Gastrocnemius medialis (tissue), 4 donors: Measurements from ENCODE around the gene CBLL1. TPM values are rescaled to one million over a fixed set of nuclear protein-coding genes. Genes with fewer than 3 reads are reported as not detected.

ENCODE experiments used
- ATAC-seq, 2 donors: fragments of 150-250 bp; one replicate each; pipeline ENCODE4 v1.9.1; 2016
- DNase-seq, 2 donors: peaks; one replicate each; pipeline ENCODE4 v3.0.0-alpha.2; 2019
- H3K27ac ChIP-seq, 4 donors: fragments of 200-600 bp; sonication (generic); 1 replicate in 1 of 4; 2 replicates in 3 of 4; pipeline ENCODE4 v1.5.1; 2016 to 2018; ENCODE audit warnings: mild to moderate bottlenecking in 2 of 4, moderate library complexity in 1 of 4
- H3K27me3 ChIP-seq, 3 donors: fragments of 200-600 bp; sonication (generic) in 2 of 3; 1 replicate in 1 of 3; 2 replicates in 2 of 3; pipeline versions ENCODE4 v1.5.1 to v1.6.0; 2016 to 2019; ENCODE audit warnings: mild to moderate bottlenecking in 1 of 3, moderate library complexity in 1 of 3
- H3K36me3 ChIP-seq, 2 donors: fragments of 200-600 bp; sonication (generic) in 1 of 2; one replicate each; pipeline ENCODE4 v1.5.1; 2017 to 2018
- H3K4me1 ChIP-seq, 2 donors: fragments of 200-600 bp; sonication (generic) in 1 of 2; one replicate each; pipeline ENCODE4 v1.5.1; 2016 to 2017; ENCODE audit warnings: mild to moderate bottlenecking in 2 of 2
- H3K4me3 ChIP-seq, 4 donors: fragments of 200-600 bp; sonication (generic) in 3 of 4; 1 replicate in 1 of 4; 2 replicates in 3 of 4; pipeline ENCODE4 v1.5.1; 2016 to 2019; ENCODE audit warnings: mild to moderate bottlenecking in 2 of 4
- H3K9me3 ChIP-seq, 3 donors: fragments of 200-600 bp; sonication (generic) in 2 of 3; 1 replicate in 1 of 3; 2 replicates in 2 of 3; pipeline ENCODE4 v1.5.1; 2016 to 2019
- POLR2A ChIP-seq, 2 donors: fragments of 450-650 bp; IDR thresholded peaks; one replicate each; pipeline ENCODE4 v1.6.1; 2017; ENCODE audit warnings: antibody characterized with exemption in 2 of 2, mild to moderate bottlenecking in 2 of 2, moderate library complexity in 2 of 2
- in situ Hi-C, 4 donors: fragments of 200-750 bp; cut with MboI; loops; one replicate each; pipeline versions ENCODE4 v1.15.0 to v1.8.0; 2017; ENCODE audit warnings: low sequenced_read_pairs in 4 of 4
- intact Hi-C: fragments of 100-400 bp; cut with DNase I; formaldehyde crosslinking; loops from one replicate; pipeline ENCODE4 v1.15.1; 2023; ENCODE audit warnings: low total_unique reads
- total RNA-seq, 4 donors: library from RNA; depleted of rRNA; stranded (reverse); fragments of >200 nt; gene quantifications; one replicate each; pipeline versions ENCODE4 v1.1.0 to v1.2.3, GENCODE V29; 2016
- TF ChIP-seq, protein P1 (sequence below), 5 experiments: fragments of 450-650 bp in 3 of 5; fragments of 200-600 bp in 2 of 5; sonication (generic) in 2 of 5; IDR thresholded peaks in 4 of 5; conservative IDR thresholded peaks in 1 of 5; 1 replicate in 4 of 5; 2 replicates in 1 of 5; pipeline ENCODE4 v1.5.1; 2016 to 2019; ENCODE audit warnings: antibody characterized with exemption in 5 of 5, mild to moderate bottlenecking in 3 of 5, moderate library complexity in 3 of 5

CBLL1 gene
- total RNA-seq, 4 donors from 2014 or later: 21.6 to 49.6 (median 34.8) TPM

DNA sequence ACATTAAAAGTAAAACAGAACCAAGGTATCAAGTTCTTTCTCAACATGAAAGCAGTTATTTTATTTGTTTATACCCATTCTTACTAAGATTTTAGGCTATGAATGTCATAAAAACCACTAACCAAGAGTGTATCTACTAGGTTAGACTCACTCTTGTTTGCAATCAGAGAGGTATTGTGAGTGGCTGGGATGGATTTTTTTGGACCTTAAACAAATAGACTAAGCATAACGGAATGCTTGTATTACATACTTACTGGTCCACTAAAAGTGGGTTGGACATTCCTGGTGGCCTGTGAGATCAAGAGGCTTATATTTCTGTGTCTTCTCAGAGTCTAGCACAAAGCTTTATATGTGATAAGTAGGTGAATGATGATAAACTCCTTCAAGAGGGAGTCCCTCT lies 32.6 kb upstream of the CBLL1 start:
- no peaks in the 10 kb centered on the region for H3K36me3 ChIP-seq
- intact Hi-C loops: no loop called here
- H3K27me3 ChIP-seq: no peaks in the 10 kb centered on the region
- no peaks in the 10 kb centered on the region for H3K9me3 ChIP-seq
- no peak for TF ChIP-seq POLR2A (IDR thresholded peaks at IDR 0.05)
- TF ChIP-seq, protein P1, sequence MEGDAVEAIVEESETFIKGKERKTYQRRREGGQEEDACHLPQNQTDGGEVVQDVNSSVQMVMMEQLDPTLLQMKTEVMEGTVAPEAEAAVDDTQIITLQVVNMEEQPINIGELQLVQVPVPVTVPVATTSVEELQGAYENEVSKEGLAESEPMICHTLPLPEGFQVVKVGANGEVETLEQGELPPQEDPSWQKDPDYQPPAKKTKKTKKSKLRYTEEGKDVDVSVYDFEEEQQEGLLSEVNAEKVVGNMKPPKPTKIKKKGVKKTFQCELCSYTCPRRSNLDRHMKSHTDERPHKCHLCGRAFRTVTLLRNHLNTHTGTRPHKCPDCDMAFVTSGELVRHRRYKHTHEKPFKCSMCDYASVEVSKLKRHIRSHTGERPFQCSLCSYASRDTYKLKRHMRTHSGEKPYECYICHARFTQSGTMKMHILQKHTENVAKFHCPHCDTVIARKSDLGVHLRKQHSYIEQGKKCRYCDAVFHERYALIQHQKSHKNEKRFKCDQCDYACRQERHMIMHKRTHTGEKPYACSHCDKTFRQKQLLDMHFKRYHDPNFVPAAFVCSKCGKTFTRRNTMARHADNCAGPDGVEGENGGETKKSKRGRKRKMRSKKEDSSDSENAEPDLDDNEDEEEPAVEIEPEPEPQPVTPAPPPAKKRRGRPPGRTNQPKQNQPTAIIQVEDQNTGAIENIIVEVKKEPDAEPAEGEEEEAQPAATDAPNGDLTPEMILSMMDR (IDR thresholded peaks at IDR 0.05 in 4 of 5, conservative IDR thresholded peaks at IDR 0.05 in 1 of 5): no peak
- ATAC-seq (no peak), DNase-seq (no peak)
- H3K4me3 ChIP-seq: no peak overlapping the region
- H3K27ac ChIP-seq: no peak overlapping the region
- no peaks in the 10 kb centered on the region for H3K4me1 ChIP-seq
- in situ Hi-C loops: loop anchor here in 1 of 4 donors (25.0 kb wide), 1 partner anchor 499 kb away; no protein-coding TSS in a partner anchor

DNA sequence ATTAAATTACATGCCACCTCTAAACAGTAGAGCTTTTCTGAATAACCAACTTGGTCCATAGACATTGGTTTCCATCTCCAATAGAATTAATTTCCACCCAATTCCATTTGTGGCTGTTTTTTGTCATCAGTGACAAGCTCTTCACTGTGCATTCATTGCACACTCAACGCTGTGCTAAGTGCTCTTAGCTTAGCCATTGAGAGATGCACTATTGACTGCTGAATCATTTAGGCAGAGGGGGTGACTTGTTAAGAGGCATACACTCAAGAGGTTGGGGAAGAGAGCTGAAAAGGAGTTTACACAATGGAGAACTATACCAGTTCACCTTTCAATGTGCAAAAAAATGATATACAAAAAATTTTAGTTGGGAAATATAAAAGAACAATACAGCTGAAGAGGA lies 31.9 kb upstream of the CBLL1 start:
- Histone ChIP-seq H3K27ac (no peak overlapping the region), H3K27me3 (no peaks in the 10 kb centered on the region), H3K4me1 (no peaks in the 10 kb centered on the region), H3K36me3 (no peaks in the 10 kb centered on the region), H3K9me3 (no peaks in the 10 kb centered on the region), H3K4me3 (no peak overlapping the region)
- no peak for TF ChIP-seq POLR2A (IDR thresholded peaks at IDR 0.05)
- TF ChIP-seq, protein P1 (IDR thresholded peaks at IDR 0.05 in 4 of 5, conservative IDR thresholded peaks at IDR 0.05 in 1 of 5): no peak
- in situ Hi-C loops: loop anchor here in 1 of 4 donors (25.0 kb wide), 1 partner anchor 500 kb away; no protein-coding TSS in a partner anchor
- no peak for ATAC-seq
- no peak for DNase-seq
- intact Hi-C loops: no loop called here

DNA sequence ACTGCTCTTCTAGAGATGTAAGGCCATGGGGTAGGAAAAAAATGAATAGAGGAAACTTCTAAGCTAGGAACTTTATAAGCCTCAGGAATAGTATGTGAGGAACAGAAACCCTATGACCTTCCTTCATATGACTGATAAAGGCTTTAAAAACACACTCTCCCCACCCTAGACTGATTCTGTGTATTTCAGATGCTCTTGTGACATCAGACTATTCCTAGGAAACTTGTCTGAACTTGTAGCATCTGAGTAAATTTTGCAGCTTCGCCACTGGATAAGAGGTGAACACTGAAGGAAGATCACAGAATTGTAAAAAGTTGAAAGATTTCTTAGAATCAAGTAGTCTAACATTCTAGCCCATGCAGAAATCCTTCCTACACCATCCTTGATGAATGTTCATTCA lies 31.0 kb upstream of the CBLL1 start:
- Histone ChIP-seq H3K4me1 (no peaks in the 10 kb centered on the region), H3K4me3 (no peak overlapping the region), H3K27ac (no peak overlapping the region), H3K27me3 (no peaks in the 10 kb centered on the region), H3K9me3 (no peaks in the 10 kb centered on the region), H3K36me3 (no peaks in the 10 kb centered on the region)
- intact Hi-C loops: no loop called here
- no peak for ATAC-seq
- in situ Hi-C loops: loop anchor here in 1 of 4 donors (25.0 kb wide), 1 partner anchor 501 kb away; no protein-coding TSS in a partner anchor
- no peak for TF ChIP-seq POLR2A (IDR thresholded peaks at IDR 0.05)
- TF ChIP-seq, protein P1 (IDR thresholded peaks at IDR 0.05 in 4 of 5, conservative IDR thresholded peaks at IDR 0.05 in 1 of 5): no peak
- no peak for DNase-seq

DNA sequence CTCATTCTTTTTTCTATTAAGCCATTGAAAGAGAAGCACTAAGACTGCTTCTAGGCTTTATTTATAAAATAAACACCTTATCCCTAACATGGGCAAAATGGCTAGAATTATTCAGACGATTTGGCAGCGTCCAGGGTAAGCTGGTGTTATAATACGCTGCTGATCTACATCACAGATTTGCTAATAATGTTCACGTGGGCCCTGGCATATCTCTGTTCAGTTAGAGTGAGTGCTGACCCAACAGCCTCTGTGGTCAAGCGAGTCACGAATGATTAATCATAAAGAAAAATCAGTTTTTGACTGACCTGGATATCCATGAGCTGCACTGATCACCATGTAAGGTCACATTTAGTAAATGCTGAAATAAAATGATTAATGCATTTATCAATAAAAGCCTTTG lies 28.4 kb upstream of the CBLL1 start:
- ATAC-seq (no peak), DNase-seq (no peak)
- in situ Hi-C loops: loop anchor here in 1 of 4 donors (25.0 kb wide), 1 partner anchor 503 kb away; no protein-coding TSS in a partner anchor
- H3K4me3 ChIP-seq: no peak overlapping the region
- TF ChIP-seq POLR2A (IDR thresholded peaks at IDR 0.05): no peak
- TF ChIP-seq, protein P1 (IDR thresholded peaks at IDR 0.05 in 4 of 5, conservative IDR thresholded peaks at IDR 0.05 in 1 of 5): no peak
- H3K27ac ChIP-seq: no peak overlapping the region
- no peaks in the 10 kb centered on the region for H3K9me3 ChIP-seq
- H3K36me3 ChIP-seq: no peaks in the 10 kb centered on the region
- no peaks in the 10 kb centered on the region for H3K27me3 ChIP-seq
- H3K4me1 ChIP-seq: no peaks in the 10 kb centered on the region
- intact Hi-C loops: no loop called here
